Bronchial epithelial cell (primary cell): ENCODE data around the gene PKP3. TPM values are rescaled to one million over a fixed set of nuclear protein-coding genes. Genes with fewer than 3 reads are reported as not detected.
"Not testable (repeated sequence)": the region's sequence is repeated elsewhere in the genome, so short reads cannot be mapped to it uniquely, and the experiment has no call there.

Experiments
- DNase-seq: peaks from one replicate; pipeline ENCODE4 v3.0.0-alpha.2; 2010; ENCODE audit warnings: low read depth
- FAIRE-seq: peaks from 2 replicates; lab custom pipeline; 2011; peaks lifted over from hg19 to GRCh38; lab: Jason Lieb, UNC
- H3K27me3 ChIP-seq: 2 replicates; pipeline ENCODE4 v1.5.1; 2011; ENCODE audit warnings: low read length; ENCODE audit not compliant: control insufficient read depth, insufficient read depth
- H3K36me3 ChIP-seq: 2 replicates; pipeline ENCODE4 v1.5.1; 2011; ENCODE audit warnings: low read length; ENCODE audit not compliant: control insufficient read depth, insufficient read depth
- H3K4me3 ChIP-seq: 2 replicates; pipeline ENCODE4 v1.5.1; 2011; ENCODE audit warnings: mild to moderate bottlenecking, low read depth, low read length, control low read depth
- total RNA-seq: library from RNA; depleted of rRNA; stranded (reverse); fragments of >200 nt; gene quantifications from 2 replicates; pipeline ENCODE4 v1.2.1, GENCODE V29; 2014
- TF ChIP-seq, protein P1 (sequence below): IDR thresholded peaks from 2 replicates; pipeline ENCODE4 v1.5.1; 2011; ENCODE audit warnings: mild to moderate bottlenecking, moderate library complexity, low read length, control low read depth, inconsistent platforms; ENCODE audit not compliant: insufficient read depth, severe bottlenecking

Gene PKP3
- total RNA-seq, 1 donor from 2014 or later, result 231 TPM

DNA sequence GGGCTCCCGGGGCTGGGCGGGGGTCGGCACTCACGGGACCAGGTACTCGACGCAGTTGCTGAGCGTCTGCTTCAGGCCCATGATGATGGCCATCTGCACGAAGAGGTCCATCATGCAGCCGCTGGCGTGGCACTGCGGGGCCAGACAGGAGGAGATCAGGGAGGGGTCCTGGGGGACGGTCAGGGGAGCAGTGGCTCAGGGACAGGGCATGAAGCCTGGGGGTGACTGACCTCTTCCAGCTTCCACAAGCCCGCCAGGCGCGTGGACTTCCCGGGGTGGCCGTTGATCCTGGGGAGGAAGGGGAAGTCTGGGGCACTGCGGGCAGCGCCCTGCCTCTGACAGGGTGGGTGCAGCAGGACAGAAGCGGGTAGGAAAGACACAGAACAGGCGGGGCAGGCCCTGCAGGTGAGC is 26.9 kb downstream of the PKP3 start:
- FAIRE-seq, result no peak
- DNase-seq, result no peak
- H3K36me3 ChIP-seq, result no peaks in the 10 kb centered on the region
- H3K4me3 ChIP-seq, result no peak overlapping the region
- no peaks in the 10 kb centered on the region for H3K27me3 ChIP-seq
- TF ChIP-seq, protein P1, sequence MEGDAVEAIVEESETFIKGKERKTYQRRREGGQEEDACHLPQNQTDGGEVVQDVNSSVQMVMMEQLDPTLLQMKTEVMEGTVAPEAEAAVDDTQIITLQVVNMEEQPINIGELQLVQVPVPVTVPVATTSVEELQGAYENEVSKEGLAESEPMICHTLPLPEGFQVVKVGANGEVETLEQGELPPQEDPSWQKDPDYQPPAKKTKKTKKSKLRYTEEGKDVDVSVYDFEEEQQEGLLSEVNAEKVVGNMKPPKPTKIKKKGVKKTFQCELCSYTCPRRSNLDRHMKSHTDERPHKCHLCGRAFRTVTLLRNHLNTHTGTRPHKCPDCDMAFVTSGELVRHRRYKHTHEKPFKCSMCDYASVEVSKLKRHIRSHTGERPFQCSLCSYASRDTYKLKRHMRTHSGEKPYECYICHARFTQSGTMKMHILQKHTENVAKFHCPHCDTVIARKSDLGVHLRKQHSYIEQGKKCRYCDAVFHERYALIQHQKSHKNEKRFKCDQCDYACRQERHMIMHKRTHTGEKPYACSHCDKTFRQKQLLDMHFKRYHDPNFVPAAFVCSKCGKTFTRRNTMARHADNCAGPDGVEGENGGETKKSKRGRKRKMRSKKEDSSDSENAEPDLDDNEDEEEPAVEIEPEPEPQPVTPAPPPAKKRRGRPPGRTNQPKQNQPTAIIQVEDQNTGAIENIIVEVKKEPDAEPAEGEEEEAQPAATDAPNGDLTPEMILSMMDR, result no peak

DNA sequence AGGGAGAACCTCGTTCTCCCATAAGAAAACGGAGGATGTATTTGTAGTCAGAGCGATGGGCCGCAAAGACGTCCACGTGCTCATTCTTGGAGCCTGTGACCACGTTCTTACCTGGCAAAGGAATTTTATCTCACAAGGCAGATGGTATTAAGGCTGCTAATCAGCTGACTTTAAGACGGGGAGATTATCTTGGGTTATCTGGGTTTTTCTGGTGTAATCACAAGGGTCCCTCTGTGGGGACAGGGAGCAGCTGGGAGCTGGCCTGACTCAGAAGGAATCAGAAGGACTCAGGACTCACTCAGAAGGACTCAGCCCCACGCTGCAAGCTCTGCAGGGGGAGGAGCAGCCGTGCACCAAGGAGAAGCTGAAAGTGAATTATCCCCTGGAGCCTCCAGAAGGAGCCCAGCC is 28.2 kb downstream of the PKP3 start:
- no peak for FAIRE-seq
- H3K27me3 ChIP-seq, result no peaks in the 10 kb centered on the region
- DNase-seq, result no peak
- TF ChIP-seq, protein P1, result no peak
- H3K4me3 ChIP-seq, result no peak overlapping the region
- H3K36me3 ChIP-seq, result no peaks in the 10 kb centered on the region

DNA sequence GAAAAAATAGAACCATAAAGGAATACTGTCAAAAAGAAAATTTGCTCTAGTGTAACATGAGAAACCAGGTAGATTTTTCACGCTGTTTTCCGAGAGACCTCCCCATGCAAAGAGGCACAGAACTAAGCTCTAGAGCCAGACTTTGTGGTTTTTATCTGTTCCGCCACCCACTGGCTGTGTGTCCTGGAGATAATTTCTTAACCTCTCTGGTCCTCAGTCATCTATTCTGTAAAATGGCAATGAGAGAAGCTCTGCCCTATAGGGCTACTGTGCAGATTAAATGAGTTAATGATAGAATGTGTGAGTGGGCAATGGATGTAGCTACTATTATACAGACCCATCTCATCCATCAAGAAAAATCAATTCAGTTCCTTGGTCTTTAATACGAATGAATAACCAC is 30.2 kb downstream of the PKP3 start:
- TF ChIP-seq, protein P1, result no peak
- FAIRE-seq (no peak), DNase-seq (no peak)
- H3K4me3 ChIP-seq, result no peak overlapping the region
- no peaks in the 10 kb centered on the region for H3K36me3 ChIP-seq
- H3K27me3 ChIP-seq, result no peaks in the 10 kb centered on the region

DNA sequence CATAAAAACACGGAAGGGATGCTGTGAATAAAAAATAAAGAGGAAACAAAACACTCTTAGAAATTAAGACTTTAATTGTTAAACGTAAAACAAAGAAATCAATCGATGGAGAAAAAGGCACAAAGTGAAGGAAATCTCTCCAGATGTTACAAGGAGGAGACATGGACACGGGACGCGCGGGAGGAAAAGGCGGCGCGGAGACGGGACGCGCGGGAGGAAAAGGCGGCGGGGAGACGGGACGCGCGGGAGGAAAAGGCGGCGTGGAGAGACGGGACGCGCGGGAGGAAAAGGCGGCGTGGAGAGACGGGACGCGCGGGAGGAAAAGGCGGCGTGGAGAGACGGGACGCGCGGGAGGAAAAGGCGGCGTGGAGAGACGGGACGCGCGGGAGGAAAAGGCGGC is 30.8 kb downstream of the PKP3 start:
- not testable (repeated sequence) for H3K27me3 ChIP-seq, H3K4me3 ChIP-seq, DNase-seq, FAIRE-seq, H3K36me3 ChIP-seq

DNA sequence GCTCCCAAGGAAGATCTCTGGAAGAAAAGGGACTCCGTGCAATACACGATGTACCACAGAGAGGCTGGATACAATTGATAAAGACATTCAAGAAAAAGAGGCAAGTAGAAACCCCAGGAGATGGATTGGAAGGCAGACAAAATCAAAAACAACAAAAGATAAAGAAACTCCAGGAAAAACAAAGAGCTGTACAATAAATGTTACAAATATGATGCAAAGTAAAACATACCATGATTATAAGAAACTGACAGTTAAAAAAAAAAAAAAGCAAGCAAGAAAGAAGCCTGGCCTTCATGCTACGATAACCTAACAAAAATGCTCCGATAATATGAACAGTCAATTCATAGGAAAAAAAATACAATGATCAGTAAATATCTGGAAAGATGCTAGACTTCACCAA is 31.3 kb downstream of the PKP3 start:
- no peak for FAIRE-seq
- Histone ChIP-seq H3K27me3 (no peaks in the 10 kb centered on the region), H3K4me3 (no peak overlapping the region), H3K36me3 (no peaks in the 10 kb centered on the region)
- no peak for DNase-seq
- TF ChIP-seq, protein P1, result no peak

DNA sequence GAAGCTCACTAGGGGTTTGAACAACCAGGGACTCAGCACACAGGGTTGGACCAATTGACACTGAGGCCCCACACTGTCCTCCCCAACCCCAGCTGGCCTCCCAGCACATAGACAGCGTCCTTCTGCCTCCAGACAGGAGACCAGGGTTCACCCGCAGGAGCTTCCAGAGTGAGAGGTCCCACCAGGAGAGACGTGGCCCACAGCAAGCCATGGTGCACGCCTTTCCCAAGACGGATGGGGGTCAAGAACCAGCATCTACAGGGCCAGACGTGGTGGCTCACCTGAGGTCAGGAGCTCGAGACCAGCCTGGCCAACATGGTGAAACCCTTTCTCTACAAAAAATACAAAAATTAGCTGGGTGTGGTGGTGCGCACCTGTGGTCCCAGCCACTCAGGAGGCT is 32.8 kb downstream of the PKP3 start:
- no peak for DNase-seq
- no peak for FAIRE-seq
- TF ChIP-seq, protein P1, result no peak
- Histone ChIP-seq H3K36me3 (no peaks in the 10 kb centered on the region), H3K27me3 (no peaks in the 10 kb centered on the region), H3K4me3 (no peak overlapping the region)
